Measurements from ENCODE around the gene ECSCR.

- TF ChIP-seq CTCF (IDR thresholded peaks at IDR 0.05) (no peak), EP300 (IDR thresholded peaks at IDR 0.05; ENCODE audit: low read depth) (no peak), POLR2AphosphoS5 (IDR thresholded peaks at IDR 0.05) (no peak)
Observed at GRCh38 chr5:139404484-139404840, 58.1 kb downstream of the ECSCR start.

All from transverse colon (tissue), 4 donors.